ENCODE results near the gene SNAPIN.
A peak's percentile ranks its signal among the peaks of the same experiment; 100 is the strongest.

SNAPIN gene

DNA sequence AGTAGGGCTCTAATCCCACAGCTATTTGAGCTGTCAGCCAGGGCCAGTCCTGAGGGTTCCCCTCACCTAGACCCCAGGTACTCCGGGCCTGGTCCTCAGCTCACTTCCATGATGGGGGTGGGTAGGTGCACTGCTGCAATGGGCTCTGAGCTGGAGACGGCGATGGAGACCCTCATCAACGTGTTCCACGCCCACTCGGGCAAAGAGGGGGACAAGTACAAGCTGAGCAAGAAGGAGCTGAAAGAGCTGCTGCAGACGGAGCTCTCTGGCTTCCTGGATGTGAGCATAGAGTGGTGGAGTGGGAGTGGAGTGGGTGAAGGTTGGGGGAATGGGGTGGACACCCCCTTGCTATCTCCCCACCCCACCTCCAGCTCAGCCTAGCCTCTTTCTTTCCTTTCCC is 28.1 kb upstream of the SNAPIN start:
- Histone ChIP-seq H3K4me3 (ENCODE audit: low read depth, low read length, poor library complexity, severe bottlenecking) (no peak overlapping the region), H3K27ac (ENCODE audit: low read depth, low read length, poor library complexity, severe bottlenecking) (no peak overlapping the region), H3F3A (ENCODE audit: insufficient read depth, low read length) (no peaks in the 10 kb centered on the region), H3K79me2 (ENCODE audit: insufficient read depth, low read length) (peaks cover 6% of the 10 kb centered on the region; the same call in 1 of the 2 replicates), H3K4me1 (ENCODE audit: insufficient read depth, low read length, severe bottlenecking) (peaks cover 22% of the 10 kb centered on the region), H3K27me3 (ENCODE audit: insufficient read depth, low read length) (no peaks in the 10 kb centered on the region), H2AFZ (ENCODE audit: low read length) (no peak overlapping the region), H3K9ac (ENCODE audit: low read length) (no peak overlapping the region), H3K9me3 (ENCODE audit: low read length) (no peaks in the 10 kb centered on the region), H4K20me1 (ENCODE audit: insufficient read depth, low read length) (no peaks in the 10 kb centered on the region), H3K36me3 (ENCODE audit: insufficient read depth, low read length) (0 out of 2 replicates have a peak, but pooled peaks cover 3% of the 10 kb centered on the region), H3K4me2 (ENCODE audit: low read length) (no peak overlapping the region), H3K9me2 (ENCODE audit: low read depth, low read length) (no peaks in the 10 kb centered on the region)
- TF ChIP-seq EZH2 (IDR thresholded peaks at IDR 0.05; ENCODE audit: borderline replicate concordance, low read length), result no peak
- no peak for TF ChIP-seq CTCF (IDR thresholded peaks at IDR 0.05; ENCODE audit: low read length)

GRCh38 chr1:153631047-153632022 is 27.2 kb upstream of the SNAPIN start:
- Histone ChIP-seq H3K79me2 (ENCODE audit: insufficient read depth, low read length) (peaks cover 6% of the 10 kb centered on the region; the same call in 1 of the 2 replicates), H3F3A (ENCODE audit: insufficient read depth, low read length) (no peaks in the 10 kb centered on the region), H3K9ac (ENCODE audit: low read length) (no peak overlapping the region), H3K9me3 (ENCODE audit: low read length) (no peaks in the 10 kb centered on the region), H3K36me3 (ENCODE audit: insufficient read depth, low read length) (peaks cover 9% of the 10 kb centered on the region), H3K4me1 (ENCODE audit: insufficient read depth, low read length, severe bottlenecking) (peaks cover 30% of the 10 kb centered on the region), H3K4me2 (ENCODE audit: low read length) (no peak overlapping the region), H3K4me3 (ENCODE audit: low read depth, low read length, poor library complexity, severe bottlenecking) (no peak overlapping the region), H3K9me2 (ENCODE audit: low read depth, low read length) (no peaks in the 10 kb centered on the region), H3K27me3 (ENCODE audit: insufficient read depth, low read length) (no peaks in the 10 kb centered on the region), H4K20me1 (ENCODE audit: insufficient read depth, low read length) (no peaks in the 10 kb centered on the region), H3K27ac (ENCODE audit: low read depth, low read length, poor library complexity, severe bottlenecking) (no peak overlapping the region), H2AFZ (ENCODE audit: low read length) (no peak overlapping the region)
- TF ChIP-seq CTCF (IDR thresholded peaks at IDR 0.05; ENCODE audit: low read length) (no peak), EZH2 (IDR thresholded peaks at IDR 0.05; ENCODE audit: borderline replicate concordance, low read length) (no peak)

DNA sequence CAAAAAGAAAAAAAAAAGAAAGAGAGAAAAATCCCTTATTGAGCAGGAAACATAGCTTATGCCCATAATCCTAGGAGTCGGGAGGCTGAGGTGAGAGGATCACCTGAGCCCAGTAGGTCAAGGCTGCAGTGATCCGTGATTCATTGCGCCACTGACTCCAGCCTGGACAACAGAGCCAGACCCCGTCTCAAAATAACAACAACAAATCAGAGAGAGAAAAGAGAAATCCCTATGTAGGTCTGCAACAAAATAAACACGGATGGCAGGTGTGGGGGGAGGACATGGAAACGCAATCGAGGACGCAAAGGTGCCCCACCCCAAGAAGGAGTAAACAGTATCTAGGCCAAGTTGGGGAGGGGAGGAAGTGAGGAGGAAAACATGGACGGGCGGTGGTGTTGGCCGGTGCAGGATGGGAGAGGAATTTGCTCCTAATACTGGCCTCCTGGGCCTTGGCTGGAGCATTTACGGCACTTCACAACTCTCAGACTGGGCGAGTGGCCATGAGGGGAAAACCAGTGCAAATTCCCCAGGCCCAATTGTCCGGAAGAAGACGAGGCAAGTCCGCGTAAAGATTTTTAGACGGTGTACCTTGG is 25.2 kb upstream of the SNAPIN start:
- peaks cover 28% of the 10 kb centered on the region for H3K36me3 ChIP-seq (ENCODE audit: insufficient read depth, low read length)
- no peak for TF ChIP-seq CTCF (IDR thresholded peaks at IDR 0.05; ENCODE audit: low read length)
- no peak overlapping the region for H2AFZ ChIP-seq (ENCODE audit: low read length)
- H3K9ac ChIP-seq (ENCODE audit: low read length), result peak overlapping the region; percentile 34; the same call in 1 of the 2 replicates
- H3K9me2 ChIP-seq (ENCODE audit: low read depth, low read length), result no peaks in the 10 kb centered on the region
- no peaks in the 10 kb centered on the region for H3K27me3 ChIP-seq (ENCODE audit: insufficient read depth, low read length)
- H3F3A ChIP-seq (ENCODE audit: insufficient read depth, low read length), result no peaks in the 10 kb centered on the region
- H3K4me2 ChIP-seq (ENCODE audit: low read length), result peak overlapping the region; percentile 56
- peaks cover 6% of the 10 kb centered on the region; the same call in 1 of the 2 replicates for H3K79me2 ChIP-seq (ENCODE audit: insufficient read depth, low read length)
- no peaks in the 10 kb centered on the region for H4K20me1 ChIP-seq (ENCODE audit: insufficient read depth, low read length)
- H3K9me3 ChIP-seq (ENCODE audit: low read length), result no peaks in the 10 kb centered on the region
- H3K4me1 ChIP-seq (ENCODE audit: insufficient read depth, low read length, severe bottlenecking), result peaks cover 17% of the 10 kb centered on the region
- peak overlapping the region; percentile 8 for H3K27ac ChIP-seq (ENCODE audit: low read depth, low read length, poor library complexity, severe bottlenecking)
- H3K4me3 ChIP-seq (ENCODE audit: low read depth, low read length, poor library complexity, severe bottlenecking), result peak overlapping the region; percentile 81
